HepG2 (cell line): ENCODE measurements around the gene VTN. TPM values are rescaled to one million over a fixed set of nuclear protein-coding genes. Genes with fewer than 3 reads are reported as not detected.

Experiments
- ARNT2 ChIP-seq: sonication (generic); formaldehyde crosslinking; IDR thresholded peaks from 2 replicates; pipeline ENCODE4 v1.8.0; 2022; ENCODE audit warnings: mild to moderate bottlenecking, low read depth, missing genetic modification reagents, moderate library complexity
- ATM ChIP-seq: fragments of 450-650 bp; IDR thresholded peaks from 2 replicates; pipeline ENCODE4 v1.7.1; 2017; ENCODE audit warnings: mild to moderate bottlenecking, borderline replicate concordance
- ERF ChIP-seq: IDR thresholded peaks from 2 replicates; pipeline ENCODE4 v1.6.1; 2018; ENCODE audit warnings: missing biosample characterization, missing genetic modification reagents
- ETV5 ChIP-seq: IDR thresholded peaks from 2 replicates; pipeline ENCODE4 v1.6.1; 2018; ENCODE audit warnings: missing biosample characterization, missing genetic modification reagents, inconsistent platforms, borderline replicate concordance
- GABPA ChIP-seq, 2 experiments: IDR thresholded peaks; 2 replicates each; pipeline ENCODE4 v1.6.1; 2011 to 2016; ENCODE audit warnings: low read depth in 2 of 2, low read length in 1 of 2, missing biosample characterization in 1 of 2, missing genetic modification characterization in 1 of 2
- HOXA9 ChIP-seq: sonication (generic); formaldehyde crosslinking; IDR thresholded peaks from 2 replicates; pipeline ENCODE4 v1.8.1; 2022; ENCODE audit warnings: missing genetic modification reagents, mild to moderate bottlenecking, moderate library complexity, borderline replicate concordance
- KDM4B ChIP-seq: sonication (generic); formaldehyde crosslinking; IDR thresholded peaks from 2 replicates; pipeline ENCODE4 v1.4.0; 2020; ENCODE audit warnings: missing genetic modification reagents
- MEIS1 ChIP-seq: sonication (generic); formaldehyde crosslinking; IDR thresholded peaks from 2 replicates; pipeline ENCODE4 v1.9.0; 2021; ENCODE audit warnings: mild to moderate bottlenecking, missing genetic modification reagents, moderate library complexity, borderline replicate concordance
- NCOR1 ChIP-seq: fragments of 200-600 bp; sonication (generic); IDR thresholded peaks from 2 replicates; pipeline ENCODE4 v1.7.0; 2017; ENCODE audit warnings: antibody characterized with exemption, low read length, borderline replicate concordance
- POLR2G ChIP-seq: fragments of 200-400 bp; formaldehyde crosslinking; IDR thresholded peaks from 2 replicates; pipeline ENCODE4 v1.6.1; 2018; ENCODE audit warnings: mild to moderate bottlenecking, low read depth, low read length, moderate library complexity
- SMC3 ChIP-seq: IDR thresholded peaks from 2 replicates; pipeline ENCODE4 v1.6.1; 2011; ENCODE audit warnings: low read length, improper control_type of control experiment
- SUZ12 ChIP-seq: fragments of 150-350 bp; IDR thresholded peaks from 2 replicates; pipeline ENCODE4 v1.6.1; 2014; ENCODE audit warnings: low read depth, low read length
- TBL1XR1 ChIP-seq: fragments of 150-350 bp; IDR thresholded peaks from 2 replicates; pipeline ENCODE4 v1.6.1; 2014; ENCODE audit warnings: borderline replicate concordance, low read length; ENCODE audit not compliant: partially characterized antibody
- TEAD2 ChIP-seq: sonication (generic); formaldehyde crosslinking; IDR thresholded peaks from 2 replicates; pipeline ENCODE4 v1.9.0; 2021; ENCODE audit warnings: missing genetic modification reagents
- ZFP82 ChIP-seq: sonication (generic); formaldehyde crosslinking; IDR thresholded peaks from 2 replicates; pipeline ENCODE4 v1.5.1; 2020; ENCODE audit warnings: mild to moderate bottlenecking, missing genetic modification reagents, borderline replicate concordance
- ZKSCAN8 ChIP-seq: IDR thresholded peaks from 2 replicates; pipeline ENCODE4 v1.6.1; 2016; ENCODE audit warnings: borderline replicate concordance, missing genetic modification reagents, missing compliant biosample characterization
- ZNF138 ChIP-seq: sonication (generic); formaldehyde crosslinking; IDR thresholded peaks from 2 replicates; pipeline ENCODE4 v1.5.0; 2020; ENCODE audit warnings: mild to moderate bottlenecking, low read depth, missing genetic modification reagents
- ZNF143 ChIP-seq: sonication (generic); formaldehyde crosslinking; IDR thresholded peaks from 2 replicates; pipeline ENCODE4 v1.4.0; 2020; ENCODE audit warnings: missing genetic modification reagents
- ZNF30 ChIP-seq: sonication (generic); formaldehyde crosslinking; IDR thresholded peaks from 2 replicates; pipeline ENCODE4 v1.5.0; 2020; ENCODE audit warnings: mild to moderate bottlenecking, missing genetic modification reagents
- ZNF383 ChIP-seq: sonication (generic); formaldehyde crosslinking; IDR thresholded peaks from 2 replicates; pipeline ENCODE4 v1.4.0; 2020; ENCODE audit warnings: missing genetic modification reagents, mild to moderate bottlenecking, borderline replicate concordance
- ZNF558 ChIP-seq: sonication (generic); formaldehyde crosslinking; IDR thresholded peaks from 2 replicates; pipeline ENCODE4 v1.9.0; 2022; ENCODE audit warnings: mild to moderate bottlenecking, missing genetic modification reagents, borderline replicate concordance
- ZNF570 ChIP-seq: sonication (generic); formaldehyde crosslinking; IDR thresholded peaks from 2 replicates; pipeline ENCODE4 v1.4.0; 2020; ENCODE audit warnings: mild to moderate bottlenecking, missing genetic modification reagents, borderline replicate concordance
- ZNF598 ChIP-seq: sonication (generic); formaldehyde crosslinking; IDR thresholded peaks from 2 replicates; pipeline ENCODE4 v1.5.1; 2020; ENCODE audit warnings: mild to moderate bottlenecking, missing genetic modification reagents, borderline replicate concordance
- ZNF768 ChIP-seq: sonication (generic); formaldehyde crosslinking; IDR thresholded peaks from 2 replicates; pipeline ENCODE4 v1.4.0; 2020; ENCODE audit warnings: missing genetic modification reagents
- ZNF792 ChIP-seq: IDR thresholded peaks from 2 replicates; pipeline ENCODE4 v1.6.1; 2016
- ZNF816 ChIP-seq: sonication (generic); formaldehyde crosslinking; IDR thresholded peaks from 2 replicates; pipeline ENCODE4 v1.8.0; 2022; ENCODE audit warnings: missing genetic modification reagents, mild to moderate bottlenecking, borderline replicate concordance
- ZNF839 ChIP-seq: sonication (generic); formaldehyde crosslinking; IDR thresholded peaks from 2 replicates; pipeline ENCODE4 v1.4.0; 2020; ENCODE audit warnings: missing genetic modification reagents, mild to moderate bottlenecking, borderline replicate concordance
- ZNF891 ChIP-seq: sonication (generic); formaldehyde crosslinking; IDR thresholded peaks from 2 replicates; pipeline ENCODE4 v1.5.0; 2020; ENCODE audit warnings: mild to moderate bottlenecking, missing genetic modification reagents
- polyA plus RNA-seq, 8 experiments: library from polyadenylated mRNA; depleted of rRNA in 3 of 8; stranded (reverse) in 7 of 8; unstranded in 1 of 8; fragments of >200 nt; fragmentation: Illumina TruSeq in 4 of 8; extraction: Trizol in 4 of 8; gene quantifications; 2 replicates each; pipeline versions ENCODE4 v1.2.1 to v1.2.3, GENCODE V29; 2011 to 2016; ENCODE audit warnings: low read depth in 4 of 8, missing spikeins in 1 of 8, mixed read lengths in 1 of 8; ENCODE audit not compliant: insufficient read depth in 1 of 8
- total RNA-seq, 5 experiments: library from RNA; depleted of rRNA; stranded (reverse); fragments of >200 nt; fragmentation: Illumina TruSeq; extraction: Trizol; gene quantifications; 2 replicates each; pipeline ENCODE4 v1.2.3, GENCODE V29; 2016; ENCODE audit warnings: low read depth in 1 of 5
- TF ChIP-seq, protein P1 (sequence below): sonication (generic); formaldehyde crosslinking; IDR thresholded peaks from 2 replicates; pipeline ENCODE4 v1.4.0; 2020; ENCODE audit warnings: missing genetic modification reagents
- TF ChIP-seq, protein P2 (sequence below): sonication (generic); formaldehyde crosslinking; IDR thresholded peaks from 2 replicates; pipeline ENCODE4 v1.4.0; 2020; ENCODE audit warnings: missing genetic modification reagents

VTN gene
- total and polyA plus RNA-seq, 2 of the 13 experiments (the other 11 are each of a cell fraction or from before 2014, with no cell fraction given) = 108 to 131 TPM

DNA sequence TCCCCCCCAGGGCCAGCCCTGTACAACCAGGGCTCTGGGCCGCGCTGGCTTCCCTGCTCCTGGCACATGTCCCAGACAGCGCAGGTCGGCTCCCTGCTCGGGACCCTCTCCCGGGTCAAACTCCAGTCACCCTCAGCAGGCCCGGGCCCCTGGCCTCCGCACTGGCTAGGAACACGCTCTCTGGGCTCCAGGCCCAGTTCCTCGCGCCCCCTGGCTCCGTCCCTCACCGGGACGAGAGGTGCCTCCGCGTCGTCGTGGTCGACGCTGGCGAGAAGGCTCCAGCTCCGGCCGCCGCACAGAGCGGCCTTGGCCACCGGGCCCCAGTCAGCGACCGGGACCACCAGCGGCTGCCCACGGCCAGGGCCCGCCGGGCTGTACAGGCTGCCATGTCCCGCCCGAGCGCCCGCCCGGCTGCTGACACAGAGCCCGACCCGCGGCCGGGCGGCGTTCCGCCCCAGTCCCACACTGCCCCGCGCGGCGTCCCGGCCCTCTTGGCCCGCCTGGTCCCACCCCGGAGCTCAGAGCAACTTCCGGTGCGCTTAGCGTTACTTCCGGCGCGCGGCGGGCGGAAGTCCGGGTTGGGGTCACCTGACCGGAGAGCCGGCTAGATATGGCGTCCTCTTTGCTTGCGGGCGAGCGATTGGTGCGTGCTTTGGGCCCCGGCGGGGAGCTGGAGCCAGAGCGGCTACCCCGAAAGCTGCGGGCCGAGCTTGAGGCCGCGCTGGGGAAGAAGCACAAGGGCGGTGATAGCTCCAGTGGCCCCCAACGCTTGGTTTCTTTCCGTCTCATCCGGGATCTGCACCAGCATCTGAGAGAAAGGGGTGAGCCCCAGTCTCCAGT lies 12.8 kb downstream of the VTN start, which contains the start of gene POLDIP2 (continued):
- TF ChIP-seq ZNF816 (0 out of 2 replicates have a peak, but pooled peaks have one; percentile 46), ZNF768 (CRISPR knock-in tag) (peak; percentile 47; the same call in 1 of the 2 replicates), POLR2G (peak; percentile 91), GABPA (IDR thresholded peaks at IDR 0.05; ENCODE audit: low read depth, low read length) (peak; percentile 98), GABPA (CRISPR knock-in tag; IDR thresholded peaks at IDR 0.05; ENCODE audit: low read depth) (peak; percentile 95), ZNF30 (CRISPR knock-in tag) (no peak), ZNF598 (no peak), HOXA9 (no peak), ZNF839 (CRISPR knock-in tag) (no peak), ZNF891 (no peak; the same call in 1 of the 2 replicates), KDM4B (CRISPR knock-in tag) (peak; percentile 76; the same call in 1 of the 2 replicates), ERF (CRISPR knock-in tag) (peak; percentile 82), ETV5 (peak; percentile 90), ZKSCAN8 (CRISPR knock-in tag) (no peak; the same call in 1 of the 2 replicates), ZNF558 (no peak; the same call in 1 of the 2 replicates), ATM (no peak), TEAD2 (no peak), ZNF792 (CRISPR knock-in tag) (peak; percentile 68), NCOR1 (no peak; the same call in 1 of the 2 replicates), MEIS1 (no peak), SUZ12 (peak; percentile 39; the same call in 1 of the 2 replicates), ZNF143 (CRISPR knock-in tag) (peak; percentile 88), SMC3 (no peak), ZNF570 (CRISPR knock-in tag) (no peak), TBL1XR1 (peak; percentile 7), ZNF383 (CRISPR knock-in tag) (no peak), ZFP82 (CRISPR knock-in tag) (no peak), ZNF138 (CRISPR knock-in tag) (peak; percentile 85), ARNT2 (CRISPR knock-in tag) (peak; percentile 82; the same call in 1 of the 2 replicates)
- TF ChIP-seq, protein P1, sequence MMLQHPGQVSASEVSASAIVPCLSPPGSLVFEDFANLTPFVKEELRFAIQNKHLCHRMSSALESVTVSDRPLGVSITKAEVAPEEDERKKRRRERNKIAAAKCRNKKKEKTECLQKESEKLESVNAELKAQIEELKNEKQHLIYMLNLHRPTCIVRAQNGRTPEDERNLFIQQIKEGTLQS (CRISPR knock-in tag) = no peak
- TF ChIP-seq, protein P2, sequence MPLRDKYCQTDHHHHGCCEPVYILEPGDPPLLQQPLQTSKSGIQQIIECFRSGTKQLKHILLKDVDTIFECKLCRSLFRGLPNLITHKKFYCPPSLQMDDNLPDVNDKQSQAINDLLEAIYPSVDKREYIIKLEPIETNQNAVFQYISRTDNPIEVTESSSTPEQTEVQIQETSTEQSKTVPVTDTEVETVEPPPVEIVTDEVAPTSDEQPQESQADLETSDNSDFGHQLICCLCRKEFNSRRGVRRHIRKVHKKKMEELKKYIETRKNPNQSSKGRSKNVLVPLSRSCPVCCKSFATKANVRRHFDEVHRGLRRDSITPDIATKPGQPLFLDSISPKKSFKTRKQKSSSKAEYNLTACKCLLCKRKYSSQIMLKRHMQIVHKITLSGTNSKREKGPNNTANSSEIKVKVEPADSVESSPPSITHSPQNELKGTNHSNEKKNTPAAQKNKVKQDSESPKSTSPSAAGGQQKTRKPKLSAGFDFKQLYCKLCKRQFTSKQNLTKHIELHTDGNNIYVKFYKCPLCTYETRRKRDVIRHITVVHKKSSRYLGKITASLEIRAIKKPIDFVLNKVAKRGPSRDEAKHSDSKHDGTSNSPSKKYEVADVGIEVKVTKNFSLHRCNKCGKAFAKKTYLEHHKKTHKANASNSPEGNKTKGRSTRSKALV (CRISPR knock-in tag) = no peak
